GM18498 (cell line): ENCODE results near the gene NFATC2.

Experiments
- ATAC-seq: cut with Tn5 transposase; IDR thresholded peaks from one replicate; pipeline ENCODE4 v1.9.1; 2021; ENCODE audit warnings: mild to moderate bottlenecking, moderate library complexity; ENCODE audit not compliant: unreplicated experiment

NFATC2 gene

GRCh38 chr20:51522207-51522606 is 20.3 kb downstream of the NFATC2 start:
- no peak for ATAC-seq

GRCh38 chr20:51517839-51518238 is 24.7 kb downstream of the NFATC2 start:
- no peak for ATAC-seq

GRCh38 chr20:51516855-51517254 is 25.7 kb downstream of the NFATC2 start:
- ATAC-seq, result no peak

GRCh38 chr20:51514836-51515235 is 27.7 kb downstream of the NFATC2 start:
- no peak for ATAC-seq

- ATAC-seq, result no peak
These were observed 28.3 kb downstream of the NFATC2 start for GRCh38 chr20:51514249-51514648.

- no peak for ATAC-seq
These were observed 29.0 kb downstream of the NFATC2 start for GRCh38 chr20:51513545-51513944.

- no peak for ATAC-seq
These were observed 29.9 kb downstream of the NFATC2 start for GRCh38 chr20:51512645-51513044.

- no peak for ATAC-seq
These were observed 30.5 kb downstream of the NFATC2 start for GRCh38 chr20:51511861-51512619.

- ATAC-seq, result no peak
These were observed 31.4 kb downstream of the NFATC2 start for GRCh38 chr20:51510936-51511605.

- ATAC-seq, result no peak
These were observed 32.4 kb downstream of the NFATC2 start for GRCh38 chr20:51510169-51510568.

GRCh38 chr20:51509208-51509607 is 33.3 kb downstream of the NFATC2 start:
- ATAC-seq, result no peak

- ATAC-seq, result no peak
These were observed 33.7 kb downstream of the NFATC2 start for GRCh38 chr20:51508780-51509179.

GRCh38 chr20:51508158-51508557 is 34.4 kb downstream of the NFATC2 start:
- no peak for ATAC-seq

- ATAC-seq, result no peak
These were observed 35.1 kb downstream of the NFATC2 start for GRCh38 chr20:51507216-51508036.

- no peak for ATAC-seq
These were observed 35.8 kb downstream of the NFATC2 start for GRCh38 chr20:51506527-51507215.

- ATAC-seq, result no peak
These were observed 37.0 kb downstream of the NFATC2 start for GRCh38 chr20:51505566-51505965.

- ATAC-seq, result no peak
These were observed 39.1 kb downstream of the NFATC2 start for GRCh38 chr20:51503376-51503775.

GRCh38 chr20:51500936-51501335 is 41.6 kb downstream of the NFATC2 start:
- ATAC-seq, result no peak

- peak; percentile 67 for ATAC-seq
These were observed 42.2 kb downstream of the NFATC2 start for GRCh38 chr20:51500311-51500710.

GRCh38 chr20:51498765-51499540 is 43.6 kb downstream of the NFATC2 start:
- no peak for ATAC-seq
